ENCODE data around the gene HLA-C.

DNA sequence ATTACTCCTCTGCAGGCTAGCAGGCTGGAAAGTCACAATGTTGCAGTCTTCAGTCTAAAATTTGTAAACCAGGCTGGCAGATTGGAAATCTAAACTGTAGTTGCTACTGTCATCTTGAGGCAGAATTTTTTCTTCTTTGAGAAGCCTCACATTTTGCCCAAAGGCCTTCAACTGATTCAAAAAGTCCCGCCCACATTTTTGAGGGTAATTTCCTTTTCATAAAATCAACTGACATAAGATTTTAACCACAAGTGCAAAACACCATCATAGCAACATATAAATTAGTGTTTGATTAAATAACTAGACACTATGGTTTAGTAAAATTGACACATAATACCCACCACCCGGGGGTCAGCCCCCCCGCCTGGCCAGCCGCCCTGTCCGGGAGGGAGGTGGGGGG lies 28.4 kb downstream of the HLA-C start:
- no peak for TF ChIP-seq EZH2phosphoT487 (IDR thresholded peaks at IDR 0.05; ENCODE audit: insufficient read depth, low read depth)
- TF ChIP-seq EZH2 (IDR thresholded peaks at IDR 0.05; ENCODE audit: insufficient read depth, poor library complexity, severe bottlenecking), result no peak

Measured in GM23248 (cell line).